CD14-positive monocyte (primary cell): Measurements from ENCODE around the gene PARP14. TPM values are rescaled to one million over a fixed set of nuclear protein-coding genes. Genes with fewer than 3 reads are reported as not detected.

Source experiments
- DNase-seq, 3 donors: peaks; one replicate each; pipeline ENCODE4 v3.0.0-alpha.2; 2011 to 2022
- H2AFZ ChIP-seq: 2 replicates; pipeline ENCODE4 v1.6.0; 2012; ENCODE audit warnings: mild to moderate bottlenecking, low read depth, low read length, inconsistent platforms; ENCODE audit not compliant: insufficient read depth, poor library complexity, severe bottlenecking
- H3K27ac ChIP-seq, 2 donors: 1 replicate in 1 of 2; 2 replicates in 1 of 2; pipeline ENCODE4 v1.5.1; 2012 to 2013; ENCODE audit warnings: low read length in 2 of 2, control low read depth in 1 of 2, inconsistent platforms in 1 of 2, low read depth in 1 of 2, mild to moderate bottlenecking in 1 of 2
- H3K27me3 ChIP-seq, 2 donors: one replicate each; pipeline versions ENCODE4 v1.6.0 to v1.6.1; 2011 to 2013; ENCODE audit warnings: low read length in 2 of 2; ENCODE audit not compliant: control insufficient read depth in 2 of 2, insufficient read depth in 2 of 2
- H3K36me3 ChIP-seq, 2 donors: replicated peaks in 1 of 2; 1 replicate in 1 of 2; 2 replicates in 1 of 2; pipeline versions ENCODE4 v1.5.1 to v1.6.1; 2012 to 2013; ENCODE audit warnings: low read length in 2 of 2, control low read depth in 1 of 2, inconsistent platforms in 1 of 2, mild to moderate bottlenecking in 1 of 2; ENCODE audit not compliant: insufficient read depth in 2 of 2, control insufficient read depth in 1 of 2
- H3K4me1 ChIP-seq, 2 donors: 1 replicate in 1 of 2; 2 replicates in 1 of 2; pipeline versions ENCODE4 v1.5.1 to v1.6.1; 2012 to 2013; ENCODE audit warnings: low read length in 2 of 2, control low read depth in 1 of 2, inconsistent platforms in 1 of 2, mild to moderate bottlenecking in 1 of 2, moderate library complexity in 1 of 2; ENCODE audit not compliant: insufficient read depth in 2 of 2, control insufficient read depth in 1 of 2
- H3K4me2 ChIP-seq: replicated peaks from 2 replicates; pipeline ENCODE3; 2012; ENCODE audit warnings: low read length, moderate library complexity, mild to moderate bottlenecking; ENCODE audit not compliant: poor library complexity, severe bottlenecking; ENCODE audit errors: extremely low read depth
- H3K4me3 ChIP-seq, 3 experiments: fragments of 200-600 bp in 1 of 3; sonication (generic) in 1 of 3; replicated peaks in 1 of 3; 1 replicate in 2 of 3; 2 replicates in 1 of 3; pipeline ENCODE4 v1.5.1; 2011 to 2013; ENCODE audit warnings: low read length in 3 of 3, mild to moderate bottlenecking in 3 of 3, control low read depth in 2 of 3, low read depth in 2 of 3, inconsistent platforms in 1 of 3, moderate library complexity in 1 of 3
- H3K79me2 ChIP-seq: 2 replicates; pipeline ENCODE4 v1.6.0; 2012; ENCODE audit warnings: mild to moderate bottlenecking, control low read depth, inconsistent platforms, low read length, moderate library complexity; ENCODE audit not compliant: insufficient read depth
- H3K9ac ChIP-seq: 2 replicates; pipeline ENCODE4 v1.6.0; 2017; ENCODE audit warnings: low read length, mild to moderate bottlenecking; ENCODE audit not compliant: insufficient read depth, poor library complexity, severe bottlenecking
- H3K9me3 ChIP-seq, 2 donors: replicated peaks in 1 of 2; 1 replicate in 1 of 2; 2 replicates in 1 of 2; pipeline versions ENCODE4 v1.5.1 to v1.6.1; 2012 to 2013; ENCODE audit warnings: low read length in 2 of 2, control low read depth in 1 of 2; ENCODE audit not compliant: control insufficient read depth in 1 of 2, insufficient read depth in 1 of 2
- H4K20me1 ChIP-seq: 2 replicates; pipeline ENCODE4 v1.6.0; 2012; ENCODE audit warnings: mild to moderate bottlenecking, low read length, control low read depth, moderate library complexity; ENCODE audit not compliant: insufficient read depth
- H3K27ac Mint-ChIP-seq, 7 donors: one replicate each; pipeline ENCODE4 v1.8.0; 2020; ENCODE audit warnings: mild to moderate bottlenecking in 7 of 7, mixed read lengths in 7 of 7, moderate library complexity in 6 of 7, inconsistent platforms in 2 of 7
- H3K27me3 Mint-ChIP-seq, 3 donors: one replicate each; pipeline ENCODE4 v1.8.0; 2021 to 2022; ENCODE audit warnings: low read depth in 3 of 3, mild to moderate bottlenecking in 3 of 3, mixed read lengths in 3 of 3, moderate library complexity in 3 of 3, inconsistent platforms in 1 of 3
- H3K36me3 Mint-ChIP-seq, 2 donors: one replicate each; pipeline ENCODE4 v1.8.0; 2020; ENCODE audit warnings: mixed read lengths in 2 of 2, inconsistent platforms in 1 of 2, mild to moderate bottlenecking in 1 of 2
- H3K4me1 Mint-ChIP-seq: one replicate; pipeline ENCODE4 v1.8.0; 2020; ENCODE audit warnings: mild to moderate bottlenecking, mixed read lengths
- H3K4me3 Mint-ChIP-seq, 2 donors: one replicate each; pipeline ENCODE4 v1.8.0; 2020; ENCODE audit warnings: mild to moderate bottlenecking in 2 of 2, mixed read lengths in 2 of 2, moderate library complexity in 1 of 2
- H3K9me3 Mint-ChIP-seq, 7 donors: one replicate each; pipeline ENCODE4 v1.8.0; 2020 to 2022; ENCODE audit warnings: mixed read lengths in 7 of 7, mild to moderate bottlenecking in 6 of 7, moderate library complexity in 6 of 7, inconsistent platforms in 2 of 7
- WGBS: methylation state at CpG from one replicate; pipeline ENCODE4 v1.1.5; 2013; ENCODE audit warnings: missing lambda C conversion rate; ENCODE audit not compliant: insufficient coverage; 5-methylcytosine and 5-hydroxymethylcytosine counted together
- intact Hi-C, 2 donors: fragments of 100-400 bp; cut with micrococcal nuclease; formaldehyde crosslinking; loops; one replicate each; pipeline versions ENCODE4 v1.15.0 to v1.15.1; 2023
- polyA plus RNA-seq, 3 donors: library from polyadenylated mRNA; depleted of rRNA in 1 of 3; unstranded in 2 of 3; stranded (reverse) in 1 of 3; fragments of 300-500 nt in 2 of 3; fragments of >200 nt in 1 of 3; fragmentation: Illumina TruSeq in 2 of 3; gene quantifications; 1 replicate in 2 of 3; 2 replicates in 1 of 3; pipeline ENCODE4 v1.2.3, GENCODE V29; 2012 to 2021
- TF ChIP-seq, protein P1 (sequence below): fragments of 200-600 bp; IDR thresholded peaks from one replicate; pipeline ENCODE4 v1.8.0; 2022; ENCODE audit warnings: antibody characterized with exemption, mild to moderate bottlenecking

The PARP14 gene
- polyA plus RNA-seq, 3 donors: 22.1 to 68.8 (median 26.9) TPM

DNA sequence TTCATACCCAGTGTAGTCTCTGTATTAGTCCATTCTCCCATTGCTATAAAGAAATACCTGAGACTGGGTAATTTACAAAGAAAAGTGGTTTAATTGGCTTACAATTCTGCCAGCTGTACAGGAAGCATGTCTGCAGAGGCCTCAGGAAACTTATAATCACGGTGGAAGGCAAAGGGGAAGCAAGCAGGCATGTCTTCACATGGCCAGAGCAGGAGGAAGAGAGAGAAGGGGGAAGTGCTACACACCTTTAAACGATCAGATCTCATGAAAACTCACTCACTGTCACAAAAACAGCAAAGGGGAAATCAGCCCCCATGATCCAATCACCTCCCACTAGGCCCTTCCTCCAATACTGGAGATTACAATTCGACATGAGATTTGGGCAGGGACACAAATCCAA is 6.3 kb upstream of the PARP14 start:
- H3K9me3 ChIP-seq: peaks cover 7 to 9% of the 10 kb centered on the region in 2 donors
- peaks cover 13% of the 10 kb centered on the region for H3K4me1 Mint-ChIP-seq
- no peaks in the 10 kb centered on the region for H4K20me1 ChIP-seq
- peaks cover 13 to 15% of the 10 kb centered on the region in 2 donors for H3K4me1 ChIP-seq
- no peak overlapping the region for H2AFZ ChIP-seq
- H3K27me3 ChIP-seq: no peaks in the 10 kb centered on the region
- H3K36me3 ChIP-seq: no peaks in the 10 kb centered on the region
- DNase-seq: no peak
- no peak overlapping the region for H3K27ac Mint-ChIP-seq
- no peak overlapping the region for H3K4me3 Mint-ChIP-seq
- H3K27ac ChIP-seq: no peak overlapping the region
- no peak overlapping the region for H3K4me2 ChIP-seq
- no peaks in the 10 kb centered on the region for H3K36me3 Mint-ChIP-seq
- H3K4me3 ChIP-seq: no peak overlapping the region
- H3K9ac ChIP-seq: no peak overlapping the region
- H3K27me3 Mint-ChIP-seq: no peaks in the 10 kb centered on the region
- H3K9me3 Mint-ChIP-seq: peaks cover 5 to 12% (median 9%) of the 10 kb centered on the region in 7 donors
- intact Hi-C loops: no loop called here
- TF ChIP-seq, protein P1, sequence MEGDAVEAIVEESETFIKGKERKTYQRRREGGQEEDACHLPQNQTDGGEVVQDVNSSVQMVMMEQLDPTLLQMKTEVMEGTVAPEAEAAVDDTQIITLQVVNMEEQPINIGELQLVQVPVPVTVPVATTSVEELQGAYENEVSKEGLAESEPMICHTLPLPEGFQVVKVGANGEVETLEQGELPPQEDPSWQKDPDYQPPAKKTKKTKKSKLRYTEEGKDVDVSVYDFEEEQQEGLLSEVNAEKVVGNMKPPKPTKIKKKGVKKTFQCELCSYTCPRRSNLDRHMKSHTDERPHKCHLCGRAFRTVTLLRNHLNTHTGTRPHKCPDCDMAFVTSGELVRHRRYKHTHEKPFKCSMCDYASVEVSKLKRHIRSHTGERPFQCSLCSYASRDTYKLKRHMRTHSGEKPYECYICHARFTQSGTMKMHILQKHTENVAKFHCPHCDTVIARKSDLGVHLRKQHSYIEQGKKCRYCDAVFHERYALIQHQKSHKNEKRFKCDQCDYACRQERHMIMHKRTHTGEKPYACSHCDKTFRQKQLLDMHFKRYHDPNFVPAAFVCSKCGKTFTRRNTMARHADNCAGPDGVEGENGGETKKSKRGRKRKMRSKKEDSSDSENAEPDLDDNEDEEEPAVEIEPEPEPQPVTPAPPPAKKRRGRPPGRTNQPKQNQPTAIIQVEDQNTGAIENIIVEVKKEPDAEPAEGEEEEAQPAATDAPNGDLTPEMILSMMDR: no peak
- 100% methylated on average over 1 of the region's 3 CpGs for WGBS
- no peaks in the 10 kb centered on the region for H3K79me2 ChIP-seq

DNA sequence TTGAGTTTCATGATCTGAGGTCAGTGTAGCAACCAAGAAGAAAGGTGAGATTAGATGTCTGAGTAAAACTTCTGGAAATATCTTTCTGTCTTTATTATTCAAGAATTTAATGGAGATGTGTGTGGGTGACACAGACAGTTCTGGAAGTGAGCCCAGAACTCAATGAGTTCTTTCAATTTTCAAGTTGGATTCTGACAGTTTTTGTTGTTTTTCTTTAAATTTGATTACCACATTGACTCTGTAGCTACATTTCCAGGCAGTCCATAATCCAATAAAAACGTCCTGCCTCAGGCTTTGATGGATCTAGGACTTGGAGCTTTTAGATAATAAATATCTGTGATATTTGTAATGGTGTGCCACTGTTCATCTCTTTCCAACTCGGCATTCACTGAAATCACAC is 3.9 kb upstream of the PARP14 start:
- Histone ChIP-seq H3K4me3 (no peak overlapping the region), H3K4me1 (peaks cover 28 to 31% of the 10 kb centered on the region in 2 donors), H3K27me3 (no peaks in the 10 kb centered on the region), H3K27ac (no peak overlapping the region), H3K4me2 (no peak overlapping the region), H4K20me1 (no peaks in the 10 kb centered on the region), H3K79me2 (peaks cover 14% of the 10 kb centered on the region), H2AFZ (no peak overlapping the region), H3K36me3 (no peaks in the 10 kb centered on the region), H3K9me3 (peaks cover 7 to 9% of the 10 kb centered on the region in 2 donors), H3K9ac (no peak overlapping the region)
- H3K9me3 Mint-ChIP-seq: peaks cover 5 to 12% (median 9%) of the 10 kb centered on the region in 7 donors
- TF ChIP-seq, protein P1: no peak
- no peak for DNase-seq
- H3K27ac Mint-ChIP-seq: no peak overlapping the region
- no CpG with 5 or more reads among the region's 2 CpGs for WGBS
- H3K36me3 Mint-ChIP-seq: peaks cover 0 to under 1% of the 10 kb centered on the region in 2 donors
- H3K4me1 Mint-ChIP-seq: peaks cover 31% of the 10 kb centered on the region
- no peaks in the 10 kb centered on the region for H3K27me3 Mint-ChIP-seq
- no peak overlapping the region for H3K4me3 Mint-ChIP-seq
- intact Hi-C loops: no loop called here
